Thyroid gland (tissue), 4 donors: ENCODE data around the gene GALNT13. TPM values are rescaled to one million over a fixed set of nuclear protein-coding genes. Genes with fewer than 3 reads are reported as not detected.
A peak's percentile ranks its signal among the peaks of the same experiment; 100 is the strongest.

Experiments
- DNase-seq, 2 donors: peaks; one replicate each; pipeline ENCODE4 v3.0.0-alpha.2; 2019
- H3K27ac ChIP-seq, 3 donors: fragments of 200-600 bp; sonication (generic); 1 replicate in 2 of 3; 2 replicates in 1 of 3; pipeline ENCODE4 v1.5.1; 2016 to 2019; ENCODE audit warnings: mild to moderate bottlenecking in 1 of 3, moderate library complexity in 1 of 3
- H3K27me3 ChIP-seq: fragments of 200-600 bp; sonication (generic); one replicate; pipeline ENCODE4 v1.5.1; 2019
- H3K36me3 ChIP-seq, 2 donors: fragments of 200-600 bp; sonication (generic); one replicate each; pipeline ENCODE4 v1.5.1; 2016 to 2019
- H3K4me1 ChIP-seq, 2 donors: fragments of 200-600 bp; sonication (generic); one replicate each; pipeline ENCODE4 v1.5.1; 2017 to 2019
- H3K4me3 ChIP-seq, 3 donors: fragments of 200-600 bp; sonication (generic); replicated peaks in 1 of 3; 1 replicate in 2 of 3; 2 replicates in 1 of 3; pipeline ENCODE4 v1.5.1; 2016; ENCODE audit warnings: mild to moderate bottlenecking in 1 of 3
- H3K9me3 ChIP-seq: fragments of 200-600 bp; sonication (generic); one replicate; pipeline ENCODE4 v1.5.1; 2017
- CTCF ChIP-seq, 6 experiments: fragments of 200-600 bp in 3 of 6; fragments of 450-650 bp in 3 of 6; sonication (generic) in 3 of 6; IDR thresholded peaks; one replicate each; pipeline ENCODE4 v1.5.1; 2016 to 2019; ENCODE audit warnings: antibody characterized with exemption in 6 of 6, mild to moderate bottlenecking in 2 of 6, inconsistent platforms in 1 of 6, moderate library complexity in 1 of 6
- POLR2A ChIP-seq, 2 donors: fragments of 450-650 bp; IDR thresholded peaks; one replicate each; pipeline ENCODE4 v1.6.1; 2017; ENCODE audit warnings: antibody characterized with exemption in 2 of 2, mild to moderate bottlenecking in 2 of 2, moderate library complexity in 1 of 2
- WGBS, 2 donors: methylation state at CpG; one replicate each; pipeline ENCODE4 v1.1.5; 2017; 5-methylcytosine and 5-hydroxymethylcytosine counted together
- intact Hi-C: fragments of 100-400 bp; cut with DNase I; formaldehyde crosslinking; loops from one replicate; pipeline ENCODE4 v1.15.1; 2023
- total RNA-seq, 4 donors: library from RNA; depleted of rRNA; stranded (reverse); fragments of >200 nt; gene quantifications; one replicate each; pipeline ENCODE4 v1.2.3, GENCODE V29; 2016

The GALNT13 gene
- total RNA-seq, 4 donors from 2014 or later, result 0.13 to 2.3 TPM; not detected in 2

DNA sequence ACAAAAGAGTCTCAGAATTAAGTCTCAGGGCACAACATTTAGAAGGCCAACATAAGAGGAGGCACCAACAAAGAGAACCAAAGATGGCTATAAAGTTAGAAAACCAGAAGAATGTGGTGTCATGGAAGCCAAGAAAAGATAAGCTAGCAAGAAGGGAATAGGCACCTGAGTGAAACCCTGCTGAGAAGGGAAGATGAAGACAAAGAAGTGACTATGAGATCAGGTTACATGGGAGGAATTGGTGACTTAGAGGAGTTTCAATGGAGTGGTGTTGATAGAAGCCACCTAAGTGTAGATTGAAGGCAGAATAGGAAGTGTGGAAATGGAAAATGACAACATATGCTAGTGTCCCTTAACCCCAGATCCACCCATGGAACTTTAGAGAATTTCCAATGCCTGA is 499.2 kb downstream of the GALNT13 start:
- intact Hi-C loops, result no loop called here
- Histone ChIP-seq H3K9me3 (no peaks in the 10 kb centered on the region), H3K36me3 (no peaks in the 10 kb centered on the region), H3K4me1 (no peaks in the 10 kb centered on the region), H3K27ac (no peak overlapping the region), H3K4me3 (no peak overlapping the region), H3K27me3 (no peaks in the 10 kb centered on the region)
- no peak for DNase-seq
- TF ChIP-seq POLR2A (IDR thresholded peaks at IDR 0.05) (no peak), CTCF (IDR thresholded peaks at IDR 0.05) (no peak)

GRCh38 chr2:154374416-154374815 is 502.7 kb downstream of the GALNT13 start:
- Histone ChIP-seq H3K27ac (no peak overlapping the region), H3K9me3 (no peaks in the 10 kb centered on the region), H3K4me1 (no peaks in the 10 kb centered on the region), H3K27me3 (no peaks in the 10 kb centered on the region), H3K36me3 (no peaks in the 10 kb centered on the region), H3K4me3 (no peak overlapping the region)
- no peak for TF ChIP-seq POLR2A (IDR thresholded peaks at IDR 0.05)
- TF ChIP-seq CTCF (IDR thresholded peaks at IDR 0.05), result no peak
- intact Hi-C loops, result no loop called here
- no peak for DNase-seq
- 70 to 76% methylated on average over 1 of the region's 1 CpG for WGBS, 2 donors

DNA sequence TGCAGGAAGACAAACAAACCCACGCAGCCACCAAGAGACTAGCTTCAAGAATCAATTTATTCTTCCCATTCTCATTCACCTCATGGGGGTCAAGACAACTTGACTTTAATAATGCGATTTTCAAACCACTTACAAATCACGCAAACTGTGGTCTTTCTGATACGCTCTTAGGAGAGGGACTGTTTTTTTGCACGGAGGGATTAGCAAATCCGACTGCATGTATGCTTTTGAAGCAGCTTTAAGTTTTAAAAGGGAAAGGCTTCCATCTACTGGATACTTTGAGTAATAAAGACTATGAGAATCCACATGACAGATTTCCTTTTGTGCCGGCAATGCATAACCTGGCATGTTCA is 503.8 kb downstream of the GALNT13 start:
- H3K4me1 ChIP-seq, result no peaks in the 10 kb centered on the region
- H3K9me3 ChIP-seq, result no peaks in the 10 kb centered on the region
- TF ChIP-seq CTCF (IDR thresholded peaks at IDR 0.05), result peak in 3 of 6 experiments; percentile 20 to 31 (median 31)
- no peak for TF ChIP-seq POLR2A (IDR thresholded peaks at IDR 0.05)
- WGBS, 2 donors, result 6 to 7% methylated on average over 7 of the region's 7 CpGs
- no peaks in the 10 kb centered on the region for H3K36me3 ChIP-seq
- H3K27me3 ChIP-seq, result no peaks in the 10 kb centered on the region
- H3K27ac ChIP-seq, result no peak overlapping the region
- no peak for DNase-seq
- intact Hi-C loops, result no loop called here
- no peak overlapping the region for H3K4me3 ChIP-seq

DNA sequence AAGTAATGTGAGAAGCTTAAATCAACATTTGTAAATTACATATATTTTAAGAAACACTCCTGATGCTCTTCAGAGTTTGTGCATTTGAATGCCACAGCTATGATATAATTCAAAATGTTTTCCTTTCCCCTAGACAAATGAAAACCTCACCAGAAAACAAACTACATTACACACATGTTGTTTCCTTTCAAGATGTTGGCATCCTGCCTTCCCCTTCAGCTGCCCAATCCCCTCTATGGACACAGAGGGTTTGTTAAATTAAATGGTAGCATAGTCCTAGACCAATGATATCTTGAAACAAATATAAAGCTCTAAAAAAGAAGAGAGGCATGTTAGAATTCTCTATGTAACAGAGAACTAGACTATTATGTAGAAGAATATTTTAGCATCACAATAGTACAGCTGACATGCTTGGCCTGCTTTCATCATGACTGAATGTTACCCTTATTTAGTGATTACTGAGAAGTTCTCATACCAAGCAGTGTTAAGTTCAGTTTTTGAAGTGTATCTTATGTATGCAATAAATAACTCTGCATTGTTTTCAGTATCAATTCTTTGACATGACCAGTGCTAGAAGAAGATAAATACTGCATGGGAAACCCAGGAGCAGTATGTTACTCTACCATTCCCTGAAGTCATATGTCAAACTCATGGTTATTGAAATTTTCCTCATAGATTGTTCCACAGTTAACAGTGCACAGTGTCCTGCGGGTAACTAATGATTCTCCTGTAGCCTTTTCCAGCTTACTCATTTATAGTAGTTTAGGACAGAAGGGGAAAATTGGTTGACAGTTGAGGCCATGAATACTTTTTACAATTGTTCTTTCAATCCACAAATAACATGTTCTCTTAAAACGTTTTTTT is 510.4 kb downstream of the GALNT13 start:
- no peaks in the 10 kb centered on the region for H3K9me3 ChIP-seq
- no peaks in the 10 kb centered on the region for H3K36me3 ChIP-seq
- H3K4me1 ChIP-seq, result no peaks in the 10 kb centered on the region
- TF ChIP-seq POLR2A (IDR thresholded peaks at IDR 0.05), result no peak
- no peak for TF ChIP-seq CTCF (IDR thresholded peaks at IDR 0.05)
- intact Hi-C loops, result no loop called here
- H3K4me3 ChIP-seq, result no peak overlapping the region
- no peak overlapping the region for H3K27ac ChIP-seq
- DNase-seq, result no peak
- no peaks in the 10 kb centered on the region for H3K27me3 ChIP-seq
- 46 to 54% methylated on average over 2 of the region's 2 CpGs for WGBS, 2 donors

GRCh38 chr2:154386186-154386585 is 514.5 kb downstream of the GALNT13 start:
- DNase-seq, result no peak

More at GRCh38 chr2:154386186-154386585, 514.5 kb downstream of the GALNT13 start:
- Histone ChIP-seq H3K4me3 (no peak overlapping the region), H3K9me3 (no peaks in the 10 kb centered on the region), H3K27me3 (no peaks in the 10 kb centered on the region), H3K4me1 (no peaks in the 10 kb centered on the region), H3K27ac (no peak overlapping the region), H3K36me3 (no peaks in the 10 kb centered on the region)
- intact Hi-C loops, result no loop called here
- TF ChIP-seq CTCF (IDR thresholded peaks at IDR 0.05) (no peak), POLR2A (IDR thresholded peaks at IDR 0.05) (no peak)
